Pons (tissue), 1 donor: ENCODE results near the gene TCF4.

Experiments
- DNase-seq: peaks from one replicate; pipeline ENCODE4 v3.0.0-alpha.2; 2016; ENCODE audit warnings: low spot score

TCF4 gene

GRCh38 chr18:55296115-55296514 lies 291.9 kb downstream of the TCF4 start:
- DNase-seq: no peak

GRCh38 chr18:55290898-55291297 lies 297.1 kb downstream of the TCF4 start:
- DNase-seq: no peak

GRCh38 chr18:55289775-55290174 lies 298.2 kb downstream of the TCF4 start:
- no peak for DNase-seq

- DNase-seq: no peak
Observed at GRCh38 chr18:55289048-55289447, 298.9 kb downstream of the TCF4 start.

- peak; percentile 50 for DNase-seq
Observed at GRCh38 chr18:55287935-55288868, 299.8 kb downstream of the TCF4 start.

GRCh38 chr18:55287149-55287806 lies 300.7 kb downstream of the TCF4 start:
- DNase-seq: no peak

- DNase-seq: no peak
Observed at GRCh38 chr18:55286257-55286825, 301.7 kb downstream of the TCF4 start.

GRCh38 chr18:55284614-55285013 lies 303.4 kb downstream of the TCF4 start:
- no peak for DNase-seq

GRCh38 chr18:55283309-55283708 lies 304.7 kb downstream of the TCF4 start:
- DNase-seq: no peak

GRCh38 chr18:55280503-55280902 lies 307.5 kb downstream of the TCF4 start:
- no peak for DNase-seq

GRCh38 chr18:55275039-55275901 lies 312.7 kb downstream of the TCF4 start:
- peak; percentile 70 for DNase-seq

- DNase-seq: no peak
Observed at GRCh38 chr18:55272510-55273243, 315.3 kb downstream of the TCF4 start.

- no peak for DNase-seq
Observed at GRCh38 chr18:55269622-55270021, 318.4 kb downstream of the TCF4 start.

- DNase-seq: no peak
Observed at GRCh38 chr18:55268628-55269275, 319.2 kb downstream of the TCF4 start.

- DNase-seq: no peak
Observed at GRCh38 chr18:55268151-55268601, 319.8 kb downstream of the TCF4 start.

- no peak for DNase-seq
Observed at GRCh38 chr18:55266981-55267380, 321.0 kb downstream of the TCF4 start.

GRCh38 chr18:55265984-55266383 lies 322.0 kb downstream of the TCF4 start:
- no peak for DNase-seq

GRCh38 chr18:55265130-55265675 lies 322.8 kb downstream of the TCF4 start:
- DNase-seq: no peak

GRCh38 chr18:55264108-55264507 lies 323.9 kb downstream of the TCF4 start:
- no peak for DNase-seq

- no peak for DNase-seq
Observed at GRCh38 chr18:55262021-55262560, 325.9 kb downstream of the TCF4 start.
